Activated B cell treated with CpG ODN at 0.5 μM for 24 hours (primary cell): ENCODE measurements around the gene TMEM213. TPM values are rescaled to one million over a fixed set of nuclear protein-coding genes. Genes with fewer than 3 reads are reported as not detected.

Experiments
- ATAC-seq: fragments of 200-7000 bp; cut with Tn5 transposase; one replicate; pipeline ENCODE4 v1.10.0; 2021; ENCODE audit warnings: low read depth, mild to moderate bottlenecking, moderate library complexity
- CTCF ChIA-PET: fragments of 350-600 bp; sonication (Branson Sonifier 250); formaldehyde crosslinking; loops from one replicate; lab custom pipeline; 2021; ENCODE audit warnings: antibody characterized with exemption; lab: Charles Lee
- POLR2A ChIA-PET: fragments of 350-600 bp; sonication (Branson Sonifier 250); formaldehyde crosslinking; loops from one replicate; lab custom pipeline; 2021; ENCODE audit warnings: antibody characterized with exemption; lab: Charles Lee
- DNase-seq: peaks from one replicate; pipeline ENCODE4 v3.0.0; 2022
- H3K27ac Mint-ChIP-seq: one replicate; pipeline ENCODE4 v1.8.0; 2020; ENCODE audit warnings: mixed read lengths
- H3K27me3 Mint-ChIP-seq: one replicate; pipeline ENCODE4 v1.8.0; 2021; ENCODE audit warnings: mixed read lengths
- H3K36me3 Mint-ChIP-seq: one replicate; pipeline ENCODE4 v1.8.0; 2021; ENCODE audit warnings: low read depth, mixed read lengths
- H3K4me1 Mint-ChIP-seq: one replicate; pipeline ENCODE4 v1.8.0; 2021; ENCODE audit warnings: mixed read lengths
- H3K4me3 Mint-ChIP-seq: one replicate; pipeline ENCODE4 v1.8.0; 2020; ENCODE audit warnings: mild to moderate bottlenecking, mixed read lengths
- H3K9me3 Mint-ChIP-seq: one replicate; pipeline ENCODE4 v1.8.0; 2020; ENCODE audit warnings: mixed read lengths
- CTCF ChIP-seq: fragments of 200-600 bp; IDR thresholded peaks from one replicate; pipeline ENCODE4 v1.8.0; 2022; ENCODE audit warnings: antibody characterized with exemption, mild to moderate bottlenecking
- intact Hi-C: fragments of 100-400 bp; cut with micrococcal nuclease; formaldehyde crosslinking; loops from one replicate; pipeline ENCODE4 v1.15.1; 2024
- total RNA-seq: library from RNA; stranded (reverse); gene quantifications from 2 replicates; pipeline ENCODE4 v1.2.3, GENCODE V29; 2022

Gene TMEM213
- total RNA-seq, 1 donor from 2014 or later: not detected

- intact Hi-C loops: no loop called here
- Mint-ChIP-seq H3K9me3 (no peaks in the 10 kb centered on the region), H3K27ac (no peak overlapping the region), H3K4me1 (no peaks in the 10 kb centered on the region), H3K36me3 (no peaks in the 10 kb centered on the region), H3K4me3 (no peak overlapping the region), H3K27me3 (peaks cover 8% of the 10 kb centered on the region)
- ChIA-PET CTCF (no interaction called here), POLR2A (no interaction called here)
- DNase-seq: no peak
- ATAC-seq: no peak
- no peak for TF ChIP-seq CTCF
Observed at GRCh38 chr7:138871065-138871813, 73.4 kb downstream of the TMEM213 start.

GRCh38 chr7:138871814-138872090 lies 74.0 kb downstream of the TMEM213 start:
- ATAC-seq: no peak
- H3K4me1 Mint-ChIP-seq: no peaks in the 10 kb centered on the region
- no peak overlapping the region for H3K4me3 Mint-ChIP-seq
- H3K9me3 Mint-ChIP-seq: no peaks in the 10 kb centered on the region
- DNase-seq: no peak
- no peaks in the 10 kb centered on the region for H3K36me3 Mint-ChIP-seq
- intact Hi-C loops: no loop called here
- ChIA-PET CTCF (no interaction called here), POLR2A (no interaction called here)
- peaks cover 8% of the 10 kb centered on the region for H3K27me3 Mint-ChIP-seq
- no peak for TF ChIP-seq CTCF
- H3K27ac Mint-ChIP-seq: no peak overlapping the region

- H3K4me3 Mint-ChIP-seq: no peak overlapping the region
- no peaks in the 10 kb centered on the region for H3K4me1 Mint-ChIP-seq
- TF ChIP-seq CTCF: no peak
- POLR2A ChIA-PET: interaction anchor here (0.5 kb wide), 1 partner anchor 30 kb away, joined by 5 read pairs; no protein-coding TSS in a partner anchor
- peaks cover 8% of the 10 kb centered on the region for H3K27me3 Mint-ChIP-seq
- H3K27ac Mint-ChIP-seq: no peak overlapping the region
- CTCF ChIA-PET: no interaction called here
- intact Hi-C loops: no loop called here
- ATAC-seq: no peak
- H3K36me3 Mint-ChIP-seq: no peaks in the 10 kb centered on the region
- no peaks in the 10 kb centered on the region for H3K9me3 Mint-ChIP-seq
- DNase-seq: no peak
Observed at GRCh38 chr7:138872576-138872975, 74.8 kb downstream of the TMEM213 start.

GRCh38 chr7:138873220-138873892 lies 75.6 kb downstream of the TMEM213 start:
- no peaks in the 10 kb centered on the region for H3K4me1 Mint-ChIP-seq
- CTCF ChIA-PET: no interaction called here

More at GRCh38 chr7:138873220-138873892, 75.6 kb downstream of the TMEM213 start:
- no peaks in the 10 kb centered on the region for H3K36me3 Mint-ChIP-seq
- TF ChIP-seq CTCF: no peak
- no peaks in the 10 kb centered on the region for H3K9me3 Mint-ChIP-seq
- no peak for ATAC-seq
- peaks cover 8% of the 10 kb centered on the region for H3K27me3 Mint-ChIP-seq
- no peak overlapping the region for H3K27ac Mint-ChIP-seq
- H3K4me3 Mint-ChIP-seq: no peak overlapping the region
- DNase-seq: no peak
- POLR2A ChIA-PET: interaction anchor here (0.5 kb wide), 1 partner anchor 31 kb away, joined by 5 read pairs; no protein-coding TSS in a partner anchor
- intact Hi-C loops: no loop called here
